HL-60 (cell line): ENCODE measurements around the gene PTGFR.

Source experiments
- GABPA ChIP-seq: IDR thresholded peaks from 2 replicates; pipeline ENCODE4 v1.6.1; 2012; ENCODE audit warnings: low read depth
- TF ChIP-seq, protein P1 (sequence below): IDR thresholded peaks from one replicate; pipeline ENCODE4 v1.5.1; 2011; ENCODE audit warnings: low read length, control low read depth, inconsistent platforms; ENCODE audit not compliant: insufficient read depth

DNA sequence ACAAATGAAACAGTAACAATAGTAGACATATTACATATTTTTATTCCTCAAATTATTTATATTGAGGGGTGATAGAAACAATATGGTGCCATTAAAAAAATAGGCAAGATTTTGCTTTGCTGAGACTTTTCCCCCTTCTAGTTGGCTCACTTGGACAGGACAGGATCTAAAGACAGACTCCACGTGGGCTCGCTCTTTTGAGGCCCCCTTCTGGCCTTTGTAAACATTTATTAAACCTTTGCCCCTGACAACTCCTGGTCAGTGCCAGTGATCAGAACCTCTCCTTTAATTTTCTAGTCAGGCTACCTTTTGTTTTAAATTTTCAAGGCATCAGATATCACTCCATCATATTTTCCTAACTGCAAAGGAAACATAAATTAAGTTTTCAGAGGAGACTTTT, 79.8 kb downstream of the PTGFR start:
- TF ChIP-seq, protein P1, sequence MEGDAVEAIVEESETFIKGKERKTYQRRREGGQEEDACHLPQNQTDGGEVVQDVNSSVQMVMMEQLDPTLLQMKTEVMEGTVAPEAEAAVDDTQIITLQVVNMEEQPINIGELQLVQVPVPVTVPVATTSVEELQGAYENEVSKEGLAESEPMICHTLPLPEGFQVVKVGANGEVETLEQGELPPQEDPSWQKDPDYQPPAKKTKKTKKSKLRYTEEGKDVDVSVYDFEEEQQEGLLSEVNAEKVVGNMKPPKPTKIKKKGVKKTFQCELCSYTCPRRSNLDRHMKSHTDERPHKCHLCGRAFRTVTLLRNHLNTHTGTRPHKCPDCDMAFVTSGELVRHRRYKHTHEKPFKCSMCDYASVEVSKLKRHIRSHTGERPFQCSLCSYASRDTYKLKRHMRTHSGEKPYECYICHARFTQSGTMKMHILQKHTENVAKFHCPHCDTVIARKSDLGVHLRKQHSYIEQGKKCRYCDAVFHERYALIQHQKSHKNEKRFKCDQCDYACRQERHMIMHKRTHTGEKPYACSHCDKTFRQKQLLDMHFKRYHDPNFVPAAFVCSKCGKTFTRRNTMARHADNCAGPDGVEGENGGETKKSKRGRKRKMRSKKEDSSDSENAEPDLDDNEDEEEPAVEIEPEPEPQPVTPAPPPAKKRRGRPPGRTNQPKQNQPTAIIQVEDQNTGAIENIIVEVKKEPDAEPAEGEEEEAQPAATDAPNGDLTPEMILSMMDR = no peak
- no peak for TF ChIP-seq GABPA
